Cardiac muscle cell (in vitro differentiated cells and primary cell): ENCODE data around the gene TMEM213. TPM values are rescaled to one million over a fixed set of nuclear protein-coding genes. Genes with fewer than 3 reads are reported as not detected.

Experiments
- DNase-seq, 2 donors: peaks; one replicate each; pipeline versions ENCODE4 v3.0.0 to v3.0.0-alpha.2; 2010 to 2017; ENCODE audit warnings: low read depth in 1 of 2, low spot score in 1 of 2
- H3K27ac ChIP-seq: fragments of 200-600 bp; sonication (generic); 2 replicates; pipeline ENCODE4 v1.5.1; 2016
- H3K27me3 ChIP-seq: fragments of 200-600 bp; sonication (generic); 2 replicates; pipeline ENCODE4 v1.6.0; 2016; ENCODE audit warnings: control low read depth
- H3K36me3 ChIP-seq: fragments of 200-600 bp; sonication (generic); 2 replicates; pipeline ENCODE4 v1.5.1; 2016; ENCODE audit warnings: control low read depth
- H3K4me1 ChIP-seq: fragments of 200-600 bp; sonication (generic); 2 replicates; pipeline ENCODE4 v1.8.1; 2017; ENCODE audit warnings: low read depth, mild to moderate bottlenecking, mixed run types
- H3K4me3 ChIP-seq: fragments of 200-600 bp; sonication (generic); 2 replicates; pipeline ENCODE4 v1.5.1; 2016; ENCODE audit warnings: mild to moderate bottlenecking
- H3K9me3 ChIP-seq: fragments of 200-600 bp; sonication (generic); 2 replicates; pipeline ENCODE4 v1.5.1; 2017; ENCODE audit warnings: low read depth, mild to moderate bottlenecking, control low read depth
- polyA plus RNA-seq: library from polyadenylated mRNA; unstranded; fragments of >200 nt; fragmentation: Nextera tagmentation; extraction: Ambion mirVana; gene quantifications from 2 replicates; pipeline ENCODE4 v1.2.1, GENCODE V29; 2016
- total RNA-seq: library from RNA; depleted of rRNA; stranded (reverse); fragments of >200 nt; gene quantifications from 2 replicates; pipeline ENCODE4 v1.2.3, GENCODE V29; 2016
- TF ChIP-seq, protein P1 (sequence below): IDR thresholded peaks from 2 replicates; pipeline ENCODE4 v1.5.1; 2012; ENCODE audit warnings: low read depth, mild to moderate bottlenecking, low read length

Gene TMEM213, protein sequence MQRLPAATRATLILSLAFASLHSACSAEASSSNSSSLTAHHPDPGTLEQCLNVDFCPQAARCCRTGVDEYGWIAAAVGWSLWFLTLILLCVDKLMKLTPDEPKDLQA
- total RNA-seq (not detected in 2 replicates), polyA plus RNA-seq (not detected in 2 replicates)

DNA sequence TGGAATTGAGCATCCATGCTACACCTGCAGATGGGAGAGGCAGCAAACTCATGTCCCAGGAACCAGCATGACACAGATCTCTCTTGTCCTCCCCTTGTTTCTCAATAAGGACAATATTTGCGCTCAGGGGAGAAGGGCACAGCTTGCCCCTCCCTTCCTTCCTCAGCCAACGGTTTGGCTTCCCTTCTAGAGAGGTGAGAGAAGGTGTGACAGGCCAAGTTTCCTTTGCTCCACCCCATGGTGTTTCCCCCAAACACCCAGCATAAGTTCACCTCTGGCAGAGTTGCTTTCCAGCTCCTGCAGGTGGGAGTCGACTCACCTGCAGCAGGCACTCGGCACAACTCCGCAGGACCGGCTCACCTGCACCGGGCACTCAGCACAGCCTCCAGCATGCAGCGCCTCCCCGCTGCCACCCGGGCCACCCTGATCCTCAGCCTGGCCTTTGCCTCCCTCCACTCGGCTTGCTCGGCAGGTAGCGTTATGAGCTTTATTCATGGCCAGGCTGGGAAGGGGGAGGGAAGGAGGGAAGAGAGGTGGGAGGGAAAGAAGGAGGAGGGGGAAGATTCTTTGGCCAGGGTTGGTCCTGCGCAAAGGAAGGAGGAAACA, at the start of gene TMEM213, which contains the start of gene ATP6V0A4:
TSS of gene TMEM213 (plus strand) at position 280 of the 606 bp plus-strand sequence. CDS start at position 391, 111 bp downstream.
TSS of gene ATP6V0A4 (minus strand) at position 482 of the 606 bp plus-strand sequence. CDS start 26,949 bp downstream, outside the sequence.
- TF ChIP-seq, protein P1, sequence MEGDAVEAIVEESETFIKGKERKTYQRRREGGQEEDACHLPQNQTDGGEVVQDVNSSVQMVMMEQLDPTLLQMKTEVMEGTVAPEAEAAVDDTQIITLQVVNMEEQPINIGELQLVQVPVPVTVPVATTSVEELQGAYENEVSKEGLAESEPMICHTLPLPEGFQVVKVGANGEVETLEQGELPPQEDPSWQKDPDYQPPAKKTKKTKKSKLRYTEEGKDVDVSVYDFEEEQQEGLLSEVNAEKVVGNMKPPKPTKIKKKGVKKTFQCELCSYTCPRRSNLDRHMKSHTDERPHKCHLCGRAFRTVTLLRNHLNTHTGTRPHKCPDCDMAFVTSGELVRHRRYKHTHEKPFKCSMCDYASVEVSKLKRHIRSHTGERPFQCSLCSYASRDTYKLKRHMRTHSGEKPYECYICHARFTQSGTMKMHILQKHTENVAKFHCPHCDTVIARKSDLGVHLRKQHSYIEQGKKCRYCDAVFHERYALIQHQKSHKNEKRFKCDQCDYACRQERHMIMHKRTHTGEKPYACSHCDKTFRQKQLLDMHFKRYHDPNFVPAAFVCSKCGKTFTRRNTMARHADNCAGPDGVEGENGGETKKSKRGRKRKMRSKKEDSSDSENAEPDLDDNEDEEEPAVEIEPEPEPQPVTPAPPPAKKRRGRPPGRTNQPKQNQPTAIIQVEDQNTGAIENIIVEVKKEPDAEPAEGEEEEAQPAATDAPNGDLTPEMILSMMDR: no peak
- peaks cover 5% of the 10 kb centered on the region for H3K27me3 ChIP-seq
- DNase-seq: no peak
- no peak within 1 kb of the TSS for H3K27ac ChIP-seq
- H3K9me3 ChIP-seq: no peaks in the 10 kb centered on the region
- no peaks in the 10 kb centered on the region for H3K36me3 ChIP-seq
- no peak within 1 kb of the TSS for H3K4me3 ChIP-seq
- no peaks in the 10 kb centered on the region for H3K4me1 ChIP-seq

DNA sequence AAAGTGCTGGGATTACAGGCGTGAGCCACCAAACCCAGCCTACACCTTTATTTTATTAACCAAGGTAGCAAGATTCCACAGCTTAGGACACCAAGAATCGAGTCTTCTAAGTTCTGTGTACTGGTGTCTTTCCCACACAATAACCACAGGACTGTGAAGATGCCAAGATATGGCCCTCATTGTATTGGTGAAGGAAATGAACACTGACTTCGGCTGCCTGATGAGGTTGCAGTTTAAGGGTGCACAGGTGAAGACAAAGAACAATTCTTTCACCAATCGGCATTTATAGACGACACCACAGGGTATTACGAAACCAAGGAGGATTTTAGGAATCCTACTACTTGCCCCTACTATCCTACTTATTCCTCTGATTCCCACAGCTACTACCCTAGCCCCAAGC, 49.1 kb upstream of the TMEM213 start:
- TF ChIP-seq, protein P1: no peak
- DNase-seq: no peak
- Histone ChIP-seq H3K36me3 (no peaks in the 10 kb centered on the region), H3K27ac (no peak overlapping the region), H3K27me3 (no peaks in the 10 kb centered on the region), H3K9me3 (no peaks in the 10 kb centered on the region), H3K4me3 (no peak overlapping the region), H3K4me1 (peaks cover 17% of the 10 kb centered on the region)

DNA sequence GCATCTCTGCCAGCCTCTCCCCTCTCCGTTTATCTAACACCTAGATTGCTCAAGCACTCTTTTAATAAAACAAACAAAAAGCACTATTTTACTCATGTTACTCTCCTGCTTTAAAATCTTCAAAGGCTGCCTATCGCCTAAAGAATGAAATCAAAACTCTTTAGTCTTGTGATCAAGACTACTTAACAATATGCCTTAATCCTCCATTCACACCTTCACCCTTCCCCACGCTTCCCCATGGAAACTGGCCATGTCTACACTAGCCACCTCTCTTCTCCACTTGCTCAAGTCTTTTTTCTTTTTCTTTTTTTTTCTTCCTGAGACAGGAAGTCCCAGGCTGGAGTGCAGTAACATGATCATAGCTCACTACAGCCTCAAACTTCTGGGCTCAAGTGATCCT, 47.8 kb upstream of the TMEM213 start:
- Histone ChIP-seq H3K4me3 (no peak overlapping the region), H3K4me1 (peaks cover 17% of the 10 kb centered on the region), H3K27me3 (no peaks in the 10 kb centered on the region), H3K9me3 (no peaks in the 10 kb centered on the region), H3K27ac (no peak overlapping the region), H3K36me3 (no peaks in the 10 kb centered on the region)
- DNase-seq: no peak
- TF ChIP-seq, protein P1: no peak

DNA sequence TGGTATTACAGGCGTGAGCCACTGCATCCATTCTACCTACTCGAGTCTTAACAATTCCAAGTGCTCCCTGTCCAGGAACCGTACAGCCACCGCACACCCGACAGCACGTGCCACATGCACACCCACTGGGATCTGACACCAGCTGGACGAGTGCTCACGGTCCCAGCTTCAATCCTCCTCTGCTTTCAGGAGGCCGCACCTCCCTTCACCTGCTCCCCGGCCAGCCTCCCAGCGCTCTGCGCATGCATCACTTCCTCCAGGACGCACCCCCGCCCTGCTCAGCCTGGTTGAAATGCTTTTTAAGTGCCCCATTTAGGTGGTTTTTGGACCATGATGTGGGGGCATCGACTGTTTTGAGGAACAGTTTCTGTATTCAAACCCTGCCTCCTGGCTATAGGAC, 47.3 kb upstream of the TMEM213 start:
- Histone ChIP-seq H3K27me3 (no peaks in the 10 kb centered on the region), H3K27ac (no peak overlapping the region), H3K4me3 (no peak overlapping the region), H3K9me3 (no peaks in the 10 kb centered on the region), H3K36me3 (no peaks in the 10 kb centered on the region), H3K4me1 (peaks cover 17% of the 10 kb centered on the region)
- TF ChIP-seq, protein P1: no peak
- DNase-seq: no peak

DNA sequence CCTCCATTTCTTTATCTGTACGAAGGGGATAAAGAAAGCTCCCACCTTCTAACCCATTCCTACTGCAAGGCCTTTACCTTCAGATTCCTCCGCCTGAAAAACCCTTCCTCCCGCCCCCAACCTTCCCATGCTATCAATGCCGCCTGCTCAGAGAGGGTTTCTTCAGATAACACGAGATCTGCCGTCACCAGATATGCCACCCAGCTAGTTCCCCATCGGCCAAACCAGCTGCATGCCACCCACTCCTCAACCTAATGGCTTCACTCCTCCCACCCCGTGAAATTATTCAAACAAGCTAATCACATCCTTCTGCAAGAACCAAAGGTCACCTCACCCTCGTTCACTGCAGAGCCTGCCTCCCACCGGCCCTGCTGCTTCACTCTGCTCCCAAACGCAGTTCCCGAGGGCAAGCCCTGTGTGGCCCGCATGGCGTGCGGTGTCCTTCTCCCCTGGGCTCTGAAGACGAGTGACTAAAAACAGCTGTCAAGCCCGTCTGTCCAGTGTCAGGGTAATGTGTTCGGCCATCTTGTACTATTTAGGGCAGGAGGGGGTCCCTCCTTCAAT, 46.8 kb upstream of the TMEM213 start:
- no peaks in the 10 kb centered on the region for H3K9me3 ChIP-seq
- H3K27me3 ChIP-seq: no peaks in the 10 kb centered on the region
- H3K36me3 ChIP-seq: no peaks in the 10 kb centered on the region
- no peak for DNase-seq
- TF ChIP-seq, protein P1: no peak
- H3K27ac ChIP-seq: no peak overlapping the region
- peaks cover 17% of the 10 kb centered on the region for H3K4me1 ChIP-seq
- no peak overlapping the region for H3K4me3 ChIP-seq
